Measurements from ENCODE around the gene IER2. TPM values are rescaled to one million over a fixed set of nuclear protein-coding genes. Genes with fewer than 3 reads are reported as not detected.

The IER2 gene
- total RNA-seq, 2 experiments from 2014 or later, result 203 to 210 TPM

DNA sequence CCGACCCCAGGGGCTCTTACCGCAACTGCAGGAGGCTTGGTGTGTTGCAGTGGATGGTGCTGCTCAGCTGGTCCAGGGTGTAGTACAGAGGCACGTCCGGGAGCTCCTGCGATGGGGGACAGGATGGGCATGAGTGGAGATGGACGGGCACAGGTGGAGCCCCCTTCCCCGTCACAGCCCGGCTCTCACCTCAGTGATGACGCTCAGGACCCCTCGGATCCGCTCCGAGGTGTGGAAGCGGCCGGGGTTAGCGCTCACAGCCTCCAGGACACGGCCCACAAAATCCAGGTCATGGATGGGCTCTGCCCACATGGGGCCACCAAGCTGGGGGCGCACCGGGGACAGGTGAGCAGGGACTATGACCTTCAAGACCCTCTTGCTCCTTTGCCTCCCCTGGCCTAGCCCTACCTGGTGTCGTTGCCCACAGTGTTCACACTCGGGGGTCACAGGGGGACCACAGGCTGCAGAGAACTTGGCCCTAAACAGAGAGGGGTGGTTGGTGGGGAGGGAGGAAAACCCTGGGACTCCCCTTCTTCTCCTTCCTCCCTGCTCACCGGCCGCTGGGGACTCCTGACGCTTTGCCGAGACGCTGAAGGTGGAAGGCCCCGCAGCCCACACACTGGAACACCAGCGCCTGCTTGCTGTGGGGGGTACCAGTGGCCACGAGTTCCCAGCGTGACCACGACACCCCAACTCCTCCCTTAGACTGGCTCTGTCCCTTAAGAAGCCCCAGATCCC is 40.7 kb upstream of the IER2 start:
- H3K9me3 Mint-ChIP-seq (ENCODE audit: insufficient read depth), result no peaks in the 10 kb centered on the region
- CTCF ChIA-PET, result no interaction called here
- H3K27me3 Mint-ChIP-seq (ENCODE audit: low read depth), result no peaks in the 10 kb centered on the region
- peaks cover 9% of the 10 kb centered on the region for H3K4me1 Mint-ChIP-seq (ENCODE audit: low read depth)
- peaks cover 14% of the 10 kb centered on the region for H3K36me3 Mint-ChIP-seq (ENCODE audit: low read depth)
- POLR2A ChIA-PET, result no interaction called here
- H3K27ac Mint-ChIP-seq, result no peak overlapping the region
- DNase-seq (no peak), ATAC-seq (no peak)
- H3K4me3 Mint-ChIP-seq, result no peak overlapping the region

DNA sequence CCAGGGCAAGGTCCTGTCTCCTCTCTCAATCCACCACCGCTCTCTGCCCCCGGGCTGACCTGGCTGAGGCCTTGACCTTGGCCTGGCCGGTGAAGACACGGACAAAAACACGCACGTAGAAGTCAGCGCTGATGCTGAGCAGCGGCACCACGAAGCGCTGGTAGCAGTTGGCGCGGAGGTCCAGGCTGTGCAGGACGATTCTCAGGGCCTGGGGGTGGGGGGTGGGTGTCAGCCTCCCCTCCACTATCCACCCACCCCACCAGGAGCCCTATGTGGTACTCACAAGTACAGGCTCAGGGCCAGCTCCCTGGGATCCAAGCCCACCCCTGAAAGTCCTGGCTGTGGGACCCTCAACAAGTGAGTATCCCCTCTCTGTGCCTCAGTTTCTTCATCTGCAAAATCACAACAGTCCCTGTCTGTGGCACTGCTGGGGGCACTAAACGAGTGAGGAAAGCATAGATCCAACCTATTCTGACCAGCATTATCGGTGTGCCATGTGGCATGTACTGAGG is 40.1 kb upstream of the IER2 start:
- H3K4me1 Mint-ChIP-seq (ENCODE audit: low read depth), result peaks cover 13% of the 10 kb centered on the region
- DNase-seq (no peak), ATAC-seq (no peak)
- ChIA-PET CTCF (no interaction called here), POLR2A (interaction anchor here (1.3 kb wide), 1 partner anchor 10 kb away, joined by 3 read pairs; no protein-coding TSS in a partner anchor)
- H3K36me3 Mint-ChIP-seq (ENCODE audit: low read depth), result peaks cover 14% of the 10 kb centered on the region
- H3K9me3 Mint-ChIP-seq (ENCODE audit: insufficient read depth), result no peaks in the 10 kb centered on the region
- H3K27me3 Mint-ChIP-seq (ENCODE audit: low read depth), result no peaks in the 10 kb centered on the region
- H3K27ac Mint-ChIP-seq, result no peak overlapping the region
- no peak overlapping the region for H3K4me3 Mint-ChIP-seq

DNA sequence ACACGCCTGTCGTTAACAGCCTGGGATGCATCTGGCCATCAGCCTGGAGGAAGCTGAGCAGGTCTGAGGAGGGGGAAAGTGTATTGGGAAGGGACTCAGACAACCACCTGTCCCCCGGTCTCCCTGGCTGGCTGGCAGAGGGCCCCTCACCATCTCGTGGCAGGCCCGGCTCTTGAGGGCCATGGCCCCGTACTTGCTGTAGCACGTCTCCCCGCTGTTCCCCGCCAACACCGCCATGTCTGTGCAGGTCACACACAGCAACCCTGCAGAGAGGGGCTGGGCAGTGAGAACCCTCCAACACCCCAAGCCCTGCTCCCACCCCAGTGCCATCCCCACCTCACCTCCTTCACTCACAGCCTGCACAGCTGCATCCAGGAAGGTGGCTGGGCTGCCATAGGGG is 37.7 kb upstream of the IER2 start:
- Mint-ChIP-seq H3K27ac (no peak overlapping the region), H3K27me3 (ENCODE audit: low read depth) (no peaks in the 10 kb centered on the region), H3K9me3 (ENCODE audit: insufficient read depth) (no peaks in the 10 kb centered on the region), H3K4me1 (ENCODE audit: low read depth) (peaks cover 21% of the 10 kb centered on the region), H3K4me3 (no peak overlapping the region), H3K36me3 (ENCODE audit: low read depth) (peaks cover 15% of the 10 kb centered on the region)
- POLR2A ChIA-PET, result no interaction called here
- CTCF ChIA-PET, result no interaction called here
- ATAC-seq, result no peak
- DNase-seq, result no peak

DNA sequence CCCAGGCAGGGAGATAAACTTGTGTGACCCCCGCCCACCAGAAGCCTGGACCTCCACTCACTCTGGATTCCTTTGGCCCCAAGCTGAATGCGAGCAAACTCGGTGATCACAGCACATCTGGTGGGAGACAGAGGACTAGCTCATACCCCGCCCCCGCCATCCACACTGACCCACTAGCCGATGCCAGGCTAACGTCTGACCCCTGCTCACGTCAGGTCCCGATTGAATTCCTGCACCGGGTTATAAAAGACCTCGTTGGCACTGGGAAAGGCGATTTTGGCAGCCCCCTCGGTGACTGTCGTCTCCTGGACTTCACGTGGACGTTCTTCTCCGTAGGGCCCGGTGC is 34.3 kb upstream of the IER2 start:
- POLR2A ChIA-PET, result interaction anchor here (1.5 to 5.2 kb wide), 3 partner anchors 11 to 39 kb away, joined by 5 to 64 read pairs (median 13); no protein-coding TSS in a partner anchor
- no peak for DNase-seq
- peak overlapping the region; percentile 97 for H3K4me3 Mint-ChIP-seq

DNA sequence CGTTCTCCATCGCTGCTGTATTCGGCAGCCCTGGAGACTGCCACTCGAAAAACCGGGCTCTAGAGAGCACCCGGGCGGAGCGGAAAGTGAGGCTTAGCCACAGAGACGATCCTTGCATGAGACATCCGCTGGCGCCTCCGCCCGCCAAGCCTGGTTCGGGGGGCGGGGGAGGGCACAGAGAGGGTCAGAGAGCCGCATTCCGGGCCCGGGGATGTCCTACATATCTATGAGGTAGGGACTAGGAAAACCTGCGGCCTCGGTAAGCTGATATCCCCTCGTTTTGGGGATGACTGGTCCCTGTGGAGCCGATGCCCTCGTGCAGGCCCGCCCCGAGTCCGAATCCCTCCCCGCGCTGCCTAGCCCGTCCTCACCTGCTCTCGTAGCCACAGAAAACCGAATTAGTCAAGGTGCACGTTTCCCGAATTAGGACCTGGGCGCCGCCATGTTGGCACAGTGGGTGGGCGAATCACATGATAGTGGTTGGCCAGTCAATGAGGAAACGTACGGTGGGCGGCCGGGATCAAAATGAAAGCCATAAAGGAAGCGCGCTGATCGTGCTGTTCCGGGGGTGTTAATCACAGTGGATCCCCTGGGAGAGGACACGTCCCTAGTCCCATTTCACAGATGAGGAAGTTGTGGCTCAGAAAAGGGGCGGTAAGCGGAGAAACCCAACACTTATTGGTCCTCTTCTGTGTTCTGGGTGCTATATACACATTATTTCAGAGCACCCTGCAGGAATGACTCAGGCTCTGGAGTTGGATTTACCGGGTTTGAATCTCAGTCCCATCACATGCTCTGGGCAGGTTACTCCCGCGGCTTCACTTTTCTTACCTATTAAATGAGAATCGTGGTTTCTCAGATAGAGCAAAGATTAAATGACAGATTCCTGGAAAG is 33.7 kb upstream of the IER2 start, which contains the start of gene TRMT1:
Gene TRMT1 (minus strand): TSS at position 459 of the 894 bp plus-strand sequence. CDS start 341 bp downstream, at position 118.
- Mint-ChIP-seq H3K9me3 (ENCODE audit: insufficient read depth) (no peaks in the 10 kb centered on the region), H3K4me1 (ENCODE audit: low read depth) (peaks cover 42% of the 10 kb centered on the region), H3K27ac (peak within 1 kb of the TSS; percentile 96), H3K4me3 (peak within 1 kb of the TSS; percentile 97), H3K27me3 (ENCODE audit: low read depth) (no peaks in the 10 kb centered on the region), H3K36me3 (ENCODE audit: low read depth) (peaks cover 14% of the 10 kb centered on the region)
- ATAC-seq, result peak; percentile 65
- ChIA-PET CTCF (interaction anchor here (2.0 to 4.0 kb wide), 3 partner anchors 12 to 151 kb away, joined by 7 to 28 read pairs (median 8); partner anchors contain the start of genes IER2 and STX10), POLR2A (interaction anchor here (1.2 to 5.2 kb wide), 7 partner anchors 12 to 47 kb away, joined by 4 to 64 read pairs (median 11); partner anchors contain the start of genes IER2 and STX10)
- peak; percentile 95 for DNase-seq

More for the DNA sequence above, 34.3 kb upstream of the IER2 start:
- H3K36me3 Mint-ChIP-seq (ENCODE audit: low read depth), result peaks cover 14% of the 10 kb centered on the region
- CTCF ChIA-PET, result interaction anchor here (4.0 kb wide), 1 partner anchor 11 kb away, joined by 28 read pairs; no protein-coding TSS in a partner anchor
- no peaks in the 10 kb centered on the region for H3K9me3 Mint-ChIP-seq (ENCODE audit: insufficient read depth)
- H3K4me1 Mint-ChIP-seq (ENCODE audit: low read depth), result peaks cover 37% of the 10 kb centered on the region
- no peak for ATAC-seq
- peak overlapping the region; percentile 96 for H3K27ac Mint-ChIP-seq
- no peaks in the 10 kb centered on the region for H3K27me3 Mint-ChIP-seq (ENCODE audit: low read depth)

DNA sequence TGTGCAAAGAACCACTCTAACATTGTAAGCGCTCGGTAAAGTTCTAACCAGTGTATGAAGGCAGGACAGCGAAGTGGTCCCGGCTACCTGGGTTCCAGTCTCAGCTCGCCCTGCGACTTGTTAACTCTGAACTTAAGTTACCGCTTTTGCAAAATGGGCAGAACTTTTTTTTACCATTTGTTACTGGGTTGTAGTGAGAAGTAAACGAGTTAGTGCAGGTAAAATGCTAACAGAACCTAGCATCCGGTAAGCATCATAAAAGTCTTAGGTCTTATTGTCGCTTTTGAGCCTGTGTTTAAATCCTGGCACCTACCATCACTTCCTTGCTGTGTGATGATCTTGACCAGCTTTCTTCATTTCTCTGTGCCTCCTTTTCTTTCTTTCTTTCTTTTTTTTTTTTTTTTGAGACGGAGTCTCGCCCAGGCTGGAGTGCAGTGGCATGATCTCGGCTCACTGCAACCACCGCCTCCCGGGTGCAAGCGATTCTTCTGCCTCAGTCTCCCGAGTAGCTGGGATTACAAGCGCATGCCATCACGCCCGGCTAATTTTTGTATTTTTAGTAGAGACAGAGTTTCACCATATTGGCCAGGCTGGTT is 32.9 kb upstream of the IER2 start:
- Mint-ChIP-seq H3K4me1 (ENCODE audit: low read depth) (peaks cover 48% of the 10 kb centered on the region), H3K36me3 (ENCODE audit: low read depth) (peaks cover 15% of the 10 kb centered on the region), H3K27ac (peak overlapping the region; percentile 96), H3K27me3 (ENCODE audit: low read depth) (no peaks in the 10 kb centered on the region), H3K9me3 (ENCODE audit: insufficient read depth) (no peaks in the 10 kb centered on the region), H3K4me3 (peak overlapping the region; percentile 97)
- ChIA-PET CTCF (interaction anchor here (0.8 to 4.0 kb wide), 5 partner anchors 12 to 151 kb away, joined by 4 to 28 read pairs (median 7); partner anchors contain the start of genes IER2 and STX10), POLR2A (interaction anchor here (0.8 to 5.2 kb wide), 9 partner anchors 10 to 91 kb away, joined by 3 to 64 read pairs (median 9); partner anchors contain the start of genes IER2 and STX10)
- ATAC-seq, result peak; percentile 17
- no peak for DNase-seq

DNA sequence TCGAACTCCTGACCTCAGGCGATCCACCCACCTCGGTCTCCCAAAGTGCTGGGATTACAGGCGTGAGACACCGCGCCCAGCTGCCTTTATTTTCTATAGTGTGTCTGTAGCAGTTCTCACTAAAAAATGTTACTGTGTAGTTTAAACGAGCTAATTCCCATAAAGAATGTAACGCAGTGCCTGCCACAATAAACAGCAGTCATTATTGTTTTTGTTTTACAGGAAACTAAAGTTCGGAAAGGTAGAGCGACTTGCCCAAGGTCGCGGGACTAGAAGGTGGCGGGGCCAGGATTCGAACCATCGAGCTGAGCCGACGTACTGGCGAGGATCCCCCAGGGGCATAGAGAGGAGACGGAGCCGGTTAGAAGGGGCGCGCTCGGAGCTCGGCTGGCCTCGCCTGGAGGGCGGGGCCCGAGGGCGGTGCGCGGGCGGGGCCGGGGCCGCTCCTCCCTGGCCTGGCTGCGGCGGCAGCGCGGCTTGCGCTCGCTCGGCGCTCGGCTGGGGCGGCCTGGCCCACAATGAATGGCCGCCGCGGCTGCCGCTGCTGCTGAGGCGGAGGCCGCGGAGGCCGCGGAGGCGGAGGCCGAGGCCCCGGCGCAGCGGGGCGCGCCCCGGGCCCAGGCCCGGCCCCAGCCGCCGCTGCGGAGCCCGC is 32.3 kb upstream of the IER2 start, which contains the start of gene NACC1:
Gene NACC1 (plus strand): TSS at position 493 of the 652 bp plus-strand sequence. CDS start 16,944 bp downstream, outside the sequence.
- peak; percentile 91 for DNase-seq
- ChIA-PET POLR2A (interaction anchor here (0.8 to 5.2 kb wide), 11 partner anchors 9 to 125 kb away, joined by 3 to 64 read pairs (median 8); partner anchors contain the start of genes IER2 and STX10), CTCF (interaction anchor here (0.8 to 4.0 kb wide), 5 partner anchors 13 to 152 kb away, joined by 4 to 28 read pairs (median 7); partner anchors contain the start of genes IER2 and STX10)
- H3K27me3 Mint-ChIP-seq (ENCODE audit: low read depth), result no peaks in the 10 kb centered on the region
- peaks cover 53% of the 10 kb centered on the region for H3K4me1 Mint-ChIP-seq (ENCODE audit: low read depth)
- H3K36me3 Mint-ChIP-seq (ENCODE audit: low read depth), result peaks cover 12% of the 10 kb centered on the region
- H3K9me3 Mint-ChIP-seq (ENCODE audit: insufficient read depth), result no peaks in the 10 kb centered on the region
- peak within 1 kb of the TSS; percentile 97 for H3K4me3 Mint-ChIP-seq
- ATAC-seq, result peak; percentile 85
- peak within 1 kb of the TSS; percentile 96 for H3K27ac Mint-ChIP-seq

DNA sequence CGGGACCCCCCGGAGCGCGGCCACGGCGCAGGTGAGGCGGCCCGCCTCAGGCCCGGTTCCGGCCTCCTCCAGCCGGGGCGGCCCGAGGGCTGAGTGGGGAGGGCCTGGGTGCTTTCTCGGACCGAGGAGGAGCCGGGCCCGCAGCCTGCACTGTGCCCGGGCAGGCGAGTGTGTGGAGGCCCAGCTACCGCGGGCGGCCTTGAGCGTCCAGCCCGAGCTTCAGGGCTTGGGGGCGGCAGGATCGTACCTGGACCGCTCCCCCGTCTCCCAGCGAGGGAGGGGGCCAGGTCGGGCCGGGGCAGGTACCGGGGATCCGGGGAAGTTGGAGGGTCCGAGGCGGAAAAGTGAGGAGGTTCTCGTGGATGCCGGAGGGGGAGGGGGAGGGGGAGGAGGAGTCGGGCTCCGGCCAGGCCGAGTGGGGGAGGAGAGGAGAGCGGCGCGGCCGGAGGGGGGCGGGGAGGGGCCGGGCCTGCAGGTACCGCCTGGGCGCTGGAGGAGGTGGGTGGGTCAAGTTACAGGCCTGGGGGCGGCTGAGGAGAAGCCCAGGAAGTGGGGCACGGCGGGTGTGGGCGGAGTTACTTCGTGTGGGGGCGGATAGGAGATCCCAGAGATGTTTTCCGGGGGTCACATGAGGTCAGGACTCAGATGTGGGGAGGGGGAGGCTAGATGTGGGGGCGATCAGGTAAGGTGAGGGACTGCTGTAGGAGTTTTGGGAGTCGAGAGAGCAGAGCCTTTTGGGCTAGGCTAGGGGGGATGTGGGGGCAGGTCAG is 31.6 kb upstream of the IER2 start:
- POLR2A ChIA-PET, result interaction anchor here (1.0 to 5.2 kb wide), 11 partner anchors 9 to 124 kb away, joined by 3 to 64 read pairs (median 7); partner anchors contain the start of genes IER2 and STX10
- no peaks in the 10 kb centered on the region for H3K27me3 Mint-ChIP-seq (ENCODE audit: low read depth)
- peak overlapping the region; percentile 78 for H3K4me3 Mint-ChIP-seq
- no peaks in the 10 kb centered on the region for H3K9me3 Mint-ChIP-seq (ENCODE audit: insufficient read depth)
- peak; percentile 13 for ATAC-seq
- DNase-seq, result peak; percentile 66
- CTCF ChIA-PET, result interaction anchor here (1.0 to 4.0 kb wide), 5 partner anchors 14 to 153 kb away, joined by 3 to 28 read pairs (median 7); partner anchors contain the start of genes IER2 and STX10
- H3K36me3 Mint-ChIP-seq (ENCODE audit: low read depth), result peaks cover 12% of the 10 kb centered on the region
- H3K27ac Mint-ChIP-seq, result peak overlapping the region; percentile 84
- H3K4me1 Mint-ChIP-seq (ENCODE audit: low read depth), result peaks cover 60% of the 10 kb centered on the region

DNA sequence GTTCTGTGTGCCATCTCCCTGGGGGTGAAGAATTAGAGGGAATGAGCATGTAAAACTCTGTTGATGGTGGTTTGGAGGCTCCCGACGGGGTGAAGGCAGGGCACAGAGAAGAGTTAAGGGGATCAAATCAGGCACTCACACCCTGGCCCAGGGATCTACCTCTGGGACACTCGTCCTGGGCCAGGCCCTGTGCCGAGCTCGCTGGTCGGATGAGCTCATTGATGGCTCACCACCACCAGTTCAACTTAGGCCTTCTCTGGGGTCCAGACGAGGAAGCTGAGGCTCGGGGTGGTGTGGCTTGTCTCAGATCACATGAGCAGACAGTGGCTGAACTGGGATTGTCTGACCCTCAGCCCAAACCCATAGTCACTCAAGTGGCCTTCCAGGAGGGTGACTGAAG is 30.6 kb upstream of the IER2 start:
- Mint-ChIP-seq H3K27me3 (ENCODE audit: low read depth) (no peaks in the 10 kb centered on the region), H3K36me3 (ENCODE audit: low read depth) (peaks cover 12% of the 10 kb centered on the region), H3K4me1 (ENCODE audit: low read depth) (peaks cover 66% of the 10 kb centered on the region), H3K4me3 (peak overlapping the region; percentile 78), H3K9me3 (ENCODE audit: insufficient read depth) (no peaks in the 10 kb centered on the region), H3K27ac (peak overlapping the region; percentile 84)
- ChIA-PET CTCF (interaction anchor here (1.5 to 2.2 kb wide), 2 partner anchors 15 to 154 kb away, joined by 3 to 8 read pairs; no protein-coding TSS in a partner anchor), POLR2A (interaction anchor here (0.5 to 5.2 kb wide), 7 partner anchors 12 to 342 kb away, joined by 3 to 64 read pairs (median 4); partner anchors contain the start of genes IER2 and STX10)
- DNase-seq (no peak), ATAC-seq (no peak)

DNA sequence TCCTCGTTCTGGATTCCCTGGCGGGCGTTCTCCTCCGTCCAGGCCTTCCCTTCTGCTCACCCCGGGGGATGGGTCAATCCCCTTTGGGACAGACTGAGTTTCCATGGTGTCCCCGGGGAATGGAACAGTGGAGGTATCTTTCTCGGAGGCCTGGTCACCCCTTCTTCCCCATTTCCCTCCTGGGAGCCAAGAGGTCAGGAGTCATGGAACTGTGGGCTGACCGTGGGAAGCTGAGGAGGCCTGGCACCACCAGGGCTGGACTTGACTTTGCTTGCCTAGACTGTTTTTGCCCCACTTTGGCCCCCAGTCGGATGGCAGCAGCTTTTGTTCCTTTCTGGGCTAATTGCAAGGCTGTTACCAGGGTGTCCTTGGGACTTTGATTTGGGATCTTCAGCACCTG is 30.2 kb upstream of the IER2 start:
- no peak for DNase-seq
- no peaks in the 10 kb centered on the region for H3K27me3 Mint-ChIP-seq (ENCODE audit: low read depth)
- H3K4me3 Mint-ChIP-seq, result no peak overlapping the region
- peaks cover 62% of the 10 kb centered on the region for H3K4me1 Mint-ChIP-seq (ENCODE audit: low read depth)
- peaks cover 12% of the 10 kb centered on the region for H3K36me3 Mint-ChIP-seq (ENCODE audit: low read depth)
- POLR2A ChIA-PET, result interaction anchor here (0.5 to 5.2 kb wide), 7 partner anchors 11 to 343 kb away, joined by 3 to 64 read pairs (median 4); partner anchors contain the start of genes IER2 and STX10
- H3K9me3 Mint-ChIP-seq (ENCODE audit: insufficient read depth), result no peaks in the 10 kb centered on the region
- no peak for ATAC-seq
- CTCF ChIA-PET, result interaction anchor here (1.5 to 2.2 kb wide), 2 partner anchors 15 to 155 kb away, joined by 3 to 8 read pairs; no protein-coding TSS in a partner anchor
- H3K27ac Mint-ChIP-seq, result no peak overlapping the region

Measured in activated CD8-positive, alpha-beta T cell treated with anti-CD3 and anti-CD28 coated beads, Interleukin-2, amount 10 ng/mL, durations not matched to agents 7 days and 5 days (primary cell).